Peyer's patch (tissue), 4 donors: ENCODE data around the gene SLAMF9. TPM values are rescaled to one million over a fixed set of nuclear protein-coding genes. Genes with fewer than 3 reads are reported as not detected.

ENCODE experiments used
- DNase-seq, 3 donors: peaks; one replicate each; pipeline ENCODE4 v3.0.0-alpha.2; 2017 to 2019
- H3K27ac ChIP-seq, 4 donors: fragments of 200-600 bp; sonication (generic); one replicate each; pipeline ENCODE4 v1.5.1; 2016 to 2019
- H3K27me3 ChIP-seq, 2 donors: fragments of 200-600 bp; sonication (generic); one replicate each; pipeline ENCODE4 v1.5.1; 2019
- H3K36me3 ChIP-seq, 3 donors: fragments of 200-600 bp; sonication (generic); one replicate each; pipeline ENCODE4 v1.5.1; 2016 to 2019
- H3K4me1 ChIP-seq, 4 donors: fragments of 200-600 bp; sonication (generic); one replicate each; pipeline ENCODE4 v1.5.1; 2016 to 2019
- H3K4me3 ChIP-seq, 4 donors: fragments of 200-600 bp; sonication (generic); 1 replicate in 3 of 4; 2 replicates in 1 of 4; pipeline ENCODE4 v1.5.1; 2016 to 2019; ENCODE audit warnings: mild to moderate bottlenecking in 1 of 4
- H3K9me3 ChIP-seq, 4 donors: fragments of 200-600 bp; sonication (generic); one replicate each; pipeline ENCODE4 v1.5.1; 2016 to 2019; ENCODE audit warnings: mild to moderate bottlenecking in 1 of 4
- POLR2A ChIP-seq, 2 donors: fragments of 450-650 bp; IDR thresholded peaks; one replicate each; pipeline ENCODE4 v1.5.1; 2017; ENCODE audit warnings: antibody characterized with exemption in 2 of 2, mild to moderate bottlenecking in 2 of 2, moderate library complexity in 2 of 2
- total RNA-seq, 4 donors: library from RNA; depleted of rRNA; stranded (reverse); fragments of >200 nt; gene quantifications; one replicate each; pipeline ENCODE4 v1.1.0, GENCODE V29; 2016
- TF ChIP-seq, protein P1 (sequence below), 6 experiments: fragments of 450-650 bp in 4 of 6; fragments of 200-600 bp in 2 of 6; sonication (generic) in 1 of 6; IDR thresholded peaks; one replicate each; pipeline ENCODE4 v1.5.1; 2017 to 2019; ENCODE audit warnings: antibody characterized with exemption in 6 of 6, mild to moderate bottlenecking in 3 of 6, moderate library complexity in 1 of 6

Gene SLAMF9
- total RNA-seq, 4 donors from 2014 or later, result not detected

DNA sequence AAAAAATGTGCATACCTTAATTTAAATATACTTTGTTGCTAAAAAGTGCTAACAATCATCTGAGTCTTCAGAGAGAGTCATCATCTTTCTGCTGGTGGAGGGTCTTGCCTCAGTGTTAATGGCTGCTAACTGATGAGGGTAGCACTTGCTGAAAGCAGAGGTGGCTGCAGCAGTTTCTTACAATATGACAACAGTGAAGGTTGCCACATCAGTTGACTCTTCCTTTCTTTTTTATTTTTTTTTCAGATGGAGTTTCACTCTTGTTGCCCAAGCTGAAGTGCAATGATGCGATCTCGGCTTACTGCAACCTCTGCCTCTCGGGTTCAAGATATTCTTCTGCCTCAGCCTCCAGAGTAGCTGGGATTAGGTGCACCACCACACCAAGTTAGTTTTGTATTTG lies 51.5 kb downstream of the SLAMF9 start:
- Histone ChIP-seq H3K36me3 (no peaks in the 10 kb centered on the region), H3K4me1 (peaks cover 0 to 16% (median 0%) of the 10 kb centered on the region in 4 donors), H3K27ac (no peak overlapping the region), H3K27me3 (no peaks in the 10 kb centered on the region), H3K9me3 (no peaks in the 10 kb centered on the region), H3K4me3 (no peak overlapping the region)
- TF ChIP-seq, protein P1, sequence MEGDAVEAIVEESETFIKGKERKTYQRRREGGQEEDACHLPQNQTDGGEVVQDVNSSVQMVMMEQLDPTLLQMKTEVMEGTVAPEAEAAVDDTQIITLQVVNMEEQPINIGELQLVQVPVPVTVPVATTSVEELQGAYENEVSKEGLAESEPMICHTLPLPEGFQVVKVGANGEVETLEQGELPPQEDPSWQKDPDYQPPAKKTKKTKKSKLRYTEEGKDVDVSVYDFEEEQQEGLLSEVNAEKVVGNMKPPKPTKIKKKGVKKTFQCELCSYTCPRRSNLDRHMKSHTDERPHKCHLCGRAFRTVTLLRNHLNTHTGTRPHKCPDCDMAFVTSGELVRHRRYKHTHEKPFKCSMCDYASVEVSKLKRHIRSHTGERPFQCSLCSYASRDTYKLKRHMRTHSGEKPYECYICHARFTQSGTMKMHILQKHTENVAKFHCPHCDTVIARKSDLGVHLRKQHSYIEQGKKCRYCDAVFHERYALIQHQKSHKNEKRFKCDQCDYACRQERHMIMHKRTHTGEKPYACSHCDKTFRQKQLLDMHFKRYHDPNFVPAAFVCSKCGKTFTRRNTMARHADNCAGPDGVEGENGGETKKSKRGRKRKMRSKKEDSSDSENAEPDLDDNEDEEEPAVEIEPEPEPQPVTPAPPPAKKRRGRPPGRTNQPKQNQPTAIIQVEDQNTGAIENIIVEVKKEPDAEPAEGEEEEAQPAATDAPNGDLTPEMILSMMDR (IDR thresholded peaks at IDR 0.05), result no peak
- no peak for TF ChIP-seq POLR2A (IDR thresholded peaks at IDR 0.05)
- no peak for DNase-seq

Other genes with a start within 250 kb of the SLAMF9 start
- not detected for gene CRP, start 239.6 kb downstream of the SLAMF9 start, total RNA-seq
- 100 to 1,000 TPM in 1 of 4 donors, 10 to 100 TPM in 3; 66.8 to 103 (median 74.2) TPM for gene DUSP23, start 173.3 kb downstream of the SLAMF9 start, total RNA-seq
- 10 to 100 TPM in 1 of 4 donors, 1 to 10 TPM in 1, not detected in 2; 2.4 to 13.2 TPM for gene FCRL6, start 151.9 kb downstream of the SLAMF9 start, total RNA-seq
- gene SLAMF8, start 127.4 kb downstream of the SLAMF9 start, total RNA-seq, result 10 to 100 TPM in 1 of 4 donors, 1 to 10 TPM in 2, not detected in 1; 1.1 to 18.2 (median 2.7) TPM
- gene VSIG8, start 91.6 kb downstream of the SLAMF9 start, total RNA-seq, result under 1 TPM in 1 of 4 donors, not detected in 3; 0.85 TPM
- gene CFAP45, start 54.1 kb downstream of the SLAMF9 start, total RNA-seq, result 1 to 10 TPM in 1 of 4 donors, not detected in 3; 2.5 TPM
- 100 to 1,000 TPM; 120 to 304 (median 177) TPM for gene TAGLN2, start 28.7 kb downstream of the SLAMF9 start, total RNA-seq
- gene IGSF9, start 8.6 kb downstream of the SLAMF9 start, total RNA-seq, result 100 to 1,000 TPM in 1 of 4 donors, 10 to 100 TPM in 2, 1 to 10 TPM in 1; 5.8 to 169 (median 40.6) TPM
- gene PIGM, start 77.8 kb upstream of the SLAMF9 start, total RNA-seq, result 1 to 10 TPM in 3 of 4 donors, under 1 TPM in 1; under 0.01 to 6.7 (median 5.5) TPM
- gene KCNJ10, start 115.9 kb upstream of the SLAMF9 start, total RNA-seq, result not detected
- gene KCNJ9, start 127.3 kb upstream of the SLAMF9 start, total RNA-seq, result not detected
- 10 to 100 TPM; 20.6 to 65.3 (median 38.9) TPM for gene IGSF8, start 144.4 kb upstream of the SLAMF9 start, total RNA-seq
- gene ATP1A2, start 161.5 kb upstream of the SLAMF9 start, total RNA-seq, result 1 to 10 TPM; 2.3 to 7.4 (median 6.0) TPM
- under 1 TPM in 1 of 4 donors, not detected in 3; 0.57 TPM for gene ATP1A4, start 197.4 kb upstream of the SLAMF9 start, total RNA-seq
- 1 to 10 TPM in 1 of 4 donors, not detected in 3; 2.6 TPM for gene CASQ1, start 236.3 kb upstream of the SLAMF9 start, total RNA-seq